Hepatocyte (in vitro differentiated cells): ENCODE data around the gene GCH1. TPM values are rescaled to one million over a fixed set of nuclear protein-coding genes. Genes with fewer than 3 reads are reported as not detected.

Source experiments
- DNase-seq: peaks from one replicate; pipeline ENCODE4 v3.0.0-alpha.2; 2016; ENCODE audit warnings: low spot score
- H2AFZ ChIP-seq: fragments of 200-600 bp; sonication (generic); 2 replicates; pipeline ENCODE4 v1.6.0; 2016; ENCODE audit warnings: antibody characterized with exemption, mild to moderate bottlenecking
- H3K27ac ChIP-seq: fragments of 200-600 bp; sonication (generic); 2 replicates; pipeline ENCODE4 v1.5.1; 2016; ENCODE audit warnings: mild to moderate bottlenecking
- H3K27me3 ChIP-seq: fragments of 200-600 bp; sonication (generic); 2 replicates; pipeline ENCODE4 v1.6.1; 2016
- H3K36me3 ChIP-seq: fragments of 200-600 bp; sonication (generic); replicated peaks from 2 replicates; pipeline ENCODE4 v1.5.1; 2016; ENCODE audit warnings: low read depth; ENCODE audit not compliant: insufficient read depth
- H3K4me1 ChIP-seq: fragments of 200-600 bp; sonication (generic); 2 replicates; pipeline ENCODE4 v1.5.1; 2016; ENCODE audit warnings: mild to moderate bottlenecking, moderate library complexity; ENCODE audit not compliant: insufficient read depth
- H3K4me2 ChIP-seq: fragments of 200-600 bp; sonication (generic); 2 replicates; pipeline ENCODE4 v1.6.0; 2016
- H3K4me3 ChIP-seq: fragments of 200-600 bp; sonication (generic); 2 replicates; pipeline ENCODE4 v1.5.1; 2016; ENCODE audit warnings: mild to moderate bottlenecking
- H3K79me2 ChIP-seq: fragments of 200-600 bp; sonication (generic); 2 replicates; pipeline ENCODE4 v1.6.0; 2017; ENCODE audit warnings: mild to moderate bottlenecking
- H3K9me2 ChIP-seq: fragments of 200-600 bp; sonication (generic); replicated peaks from 2 replicates; pipeline ENCODE4 v1.6.0; 2017; ENCODE audit warnings: mild to moderate bottlenecking; ENCODE audit not compliant: insufficient read depth
- H3K9me3 ChIP-seq: fragments of 200-600 bp; sonication (generic); 2 replicates; pipeline ENCODE4 v1.5.1; 2016; ENCODE audit warnings: low read depth, mild to moderate bottlenecking
- H4K20me1 ChIP-seq: fragments of 200-600 bp; sonication (generic); 2 replicates; pipeline ENCODE4 v1.6.0; 2016; ENCODE audit warnings: mild to moderate bottlenecking; ENCODE audit not compliant: insufficient read depth, poor library complexity, severe bottlenecking
- EZH2 ChIP-seq: fragments of 200-600 bp; sonication (generic); IDR thresholded peaks from 2 replicates; pipeline ENCODE4 v1.6.1; 2016; ENCODE audit warnings: antibody characterized with exemption, mild to moderate bottlenecking, borderline replicate concordance
- EZH2phosphoT487 ChIP-seq: fragments of 200-600 bp; sonication (generic); IDR thresholded peaks from one replicate; pipeline ENCODE4 v1.6.1; 2018; ENCODE audit warnings: antibody characterized with exemption, mild to moderate bottlenecking, low read depth, moderate library complexity; ENCODE audit not compliant: unreplicated experiment, severe bottlenecking
- WGBS: methylation state at CpG from one replicate; pipeline ENCODE4 v1.1.6; 2016; ENCODE audit warnings: low lambda C conversion rate; ENCODE audit errors: missing lambda C conversion rate; 5-methylcytosine and 5-hydroxymethylcytosine counted together
- polyA plus RNA-seq: library from polyadenylated mRNA; unstranded; fragments of >200 nt; fragmentation: Nextera tagmentation; extraction: Ambion mirVana; gene quantifications from 2 replicates; pipeline ENCODE4 v1.2.1, GENCODE V29; 2016
- total RNA-seq: library from RNA; depleted of rRNA; stranded (reverse); fragments of >200 nt; gene quantifications from 2 replicates; pipeline ENCODE4 v1.2.3, GENCODE V29; 2014
- TF ChIP-seq, protein P1 (sequence below): fragments of 200-600 bp; sonication (generic); IDR thresholded peaks from 2 replicates; pipeline ENCODE4 v1.5.1; 2016; ENCODE audit warnings: antibody characterized with exemption, mild to moderate bottlenecking; ENCODE audit not compliant: poor library complexity

Gene GCH1
- total and polyA plus RNA-seq, 2 experiments from 2014 or later, result 19.3 to 29.9 TPM

DNA sequence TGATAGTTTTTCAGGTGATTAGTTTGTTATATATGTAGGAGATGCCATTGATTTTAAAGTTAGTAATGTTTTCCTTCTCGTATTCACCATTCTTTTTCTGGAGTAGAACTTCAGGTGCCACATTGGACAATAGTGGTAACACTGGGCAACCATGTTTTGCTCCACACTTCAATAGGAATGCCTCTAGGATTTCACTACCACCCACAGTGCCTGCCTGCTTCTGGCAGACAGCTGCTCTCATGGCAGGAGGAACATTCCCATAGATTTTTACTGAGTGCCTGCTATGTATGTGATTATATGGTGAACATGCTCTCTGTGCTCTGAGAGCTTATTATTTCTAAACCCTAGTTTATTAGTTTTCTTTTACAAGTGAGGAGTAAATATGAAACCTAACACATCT is 53.7 kb downstream of the GCH1 start:
- TF ChIP-seq EZH2 (no peak), EZH2phosphoT487 (no peak)
- Histone ChIP-seq H3K4me2 (no peak overlapping the region), H3K36me3 (no peaks in the 10 kb centered on the region), H4K20me1 (no peaks in the 10 kb centered on the region), H3K4me3 (no peak overlapping the region), H3K79me2 (no peaks in the 10 kb centered on the region), H3K9me3 (no peaks in the 10 kb centered on the region), H3K9me2 (no peaks in the 10 kb centered on the region), H2AFZ (no peak overlapping the region), H3K27ac (no peak overlapping the region), H3K27me3 (no peaks in the 10 kb centered on the region), H3K4me1 (no peaks in the 10 kb centered on the region)
- no peak for DNase-seq
- WGBS, result 87% methylated on average over 1 of the region's 1 CpG

DNA sequence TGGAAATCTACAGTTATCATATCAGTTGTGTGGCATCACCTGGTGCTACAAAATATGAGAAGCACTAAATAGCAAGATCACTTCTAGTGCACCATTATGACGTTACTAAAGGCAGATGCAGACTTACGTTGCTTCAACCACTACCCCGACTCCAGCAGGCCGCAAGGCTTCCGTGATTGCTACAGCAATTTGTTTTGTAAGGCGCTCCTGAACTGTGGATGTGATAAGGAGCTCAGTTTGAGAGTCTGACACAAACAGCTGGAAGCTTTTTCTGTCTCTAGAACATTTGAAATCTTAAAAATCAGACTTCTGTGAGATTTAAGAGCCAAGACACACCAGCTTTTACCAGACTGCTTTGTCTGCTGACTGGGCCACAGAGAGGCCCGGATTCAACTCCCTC is 57.0 kb downstream of the GCH1 start:
- Histone ChIP-seq H3K9me3 (no peaks in the 10 kb centered on the region), H2AFZ (no peak overlapping the region), H3K4me3 (no peak overlapping the region), H3K79me2 (no peaks in the 10 kb centered on the region), H3K4me2 (no peak overlapping the region), H3K27me3 (no peaks in the 10 kb centered on the region), H3K27ac (peak overlapping the region; percentile 75), H4K20me1 (no peaks in the 10 kb centered on the region), H3K36me3 (no peaks in the 10 kb centered on the region), H3K4me1 (no peaks in the 10 kb centered on the region), H3K9me2 (no peaks in the 10 kb centered on the region)
- TF ChIP-seq, protein P1, sequence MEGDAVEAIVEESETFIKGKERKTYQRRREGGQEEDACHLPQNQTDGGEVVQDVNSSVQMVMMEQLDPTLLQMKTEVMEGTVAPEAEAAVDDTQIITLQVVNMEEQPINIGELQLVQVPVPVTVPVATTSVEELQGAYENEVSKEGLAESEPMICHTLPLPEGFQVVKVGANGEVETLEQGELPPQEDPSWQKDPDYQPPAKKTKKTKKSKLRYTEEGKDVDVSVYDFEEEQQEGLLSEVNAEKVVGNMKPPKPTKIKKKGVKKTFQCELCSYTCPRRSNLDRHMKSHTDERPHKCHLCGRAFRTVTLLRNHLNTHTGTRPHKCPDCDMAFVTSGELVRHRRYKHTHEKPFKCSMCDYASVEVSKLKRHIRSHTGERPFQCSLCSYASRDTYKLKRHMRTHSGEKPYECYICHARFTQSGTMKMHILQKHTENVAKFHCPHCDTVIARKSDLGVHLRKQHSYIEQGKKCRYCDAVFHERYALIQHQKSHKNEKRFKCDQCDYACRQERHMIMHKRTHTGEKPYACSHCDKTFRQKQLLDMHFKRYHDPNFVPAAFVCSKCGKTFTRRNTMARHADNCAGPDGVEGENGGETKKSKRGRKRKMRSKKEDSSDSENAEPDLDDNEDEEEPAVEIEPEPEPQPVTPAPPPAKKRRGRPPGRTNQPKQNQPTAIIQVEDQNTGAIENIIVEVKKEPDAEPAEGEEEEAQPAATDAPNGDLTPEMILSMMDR, result no peak
- TF ChIP-seq EZH2, result no peak
- TF ChIP-seq EZH2phosphoT487, result no peak
- 60% methylated on average over 7 of the region's 7 CpGs for WGBS
- DNase-seq, result peak; percentile 16

DNA sequence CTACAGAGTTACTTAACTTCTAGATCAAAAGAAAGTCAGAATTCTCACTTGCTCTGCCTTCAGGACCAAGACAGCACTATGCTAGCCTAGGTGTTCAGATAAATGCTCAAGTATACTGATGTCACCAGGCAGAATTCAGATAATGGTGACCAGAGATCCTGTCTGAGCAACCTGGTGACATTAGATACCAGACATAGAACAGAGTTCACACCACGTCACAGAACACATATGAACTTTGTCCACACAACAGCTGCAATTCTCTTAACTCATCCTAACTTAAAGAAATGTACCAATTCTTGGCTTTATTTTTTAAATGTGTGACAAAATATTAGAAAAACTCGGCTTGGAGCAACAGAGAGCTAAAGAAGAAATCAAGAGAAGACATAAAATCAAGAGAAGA is 58.1 kb downstream of the GCH1 start:
- Histone ChIP-seq H3K4me1 (no peaks in the 10 kb centered on the region), H3K4me3 (no peak overlapping the region), H3K79me2 (no peaks in the 10 kb centered on the region), H3K4me2 (no peak overlapping the region), H3K36me3 (no peaks in the 10 kb centered on the region), H3K9me2 (no peaks in the 10 kb centered on the region), H2AFZ (no peak overlapping the region), H4K20me1 (no peaks in the 10 kb centered on the region), H3K27ac (peak overlapping the region; percentile 75), H3K27me3 (no peaks in the 10 kb centered on the region), H3K9me3 (no peaks in the 10 kb centered on the region)
- DNase-seq, result peak; percentile 57
- 89% methylated on average over 2 of the region's 2 CpGs for WGBS
- no peak for TF ChIP-seq EZH2phosphoT487
- TF ChIP-seq EZH2, result no peak
- TF ChIP-seq, protein P1, result no peak

DNA sequence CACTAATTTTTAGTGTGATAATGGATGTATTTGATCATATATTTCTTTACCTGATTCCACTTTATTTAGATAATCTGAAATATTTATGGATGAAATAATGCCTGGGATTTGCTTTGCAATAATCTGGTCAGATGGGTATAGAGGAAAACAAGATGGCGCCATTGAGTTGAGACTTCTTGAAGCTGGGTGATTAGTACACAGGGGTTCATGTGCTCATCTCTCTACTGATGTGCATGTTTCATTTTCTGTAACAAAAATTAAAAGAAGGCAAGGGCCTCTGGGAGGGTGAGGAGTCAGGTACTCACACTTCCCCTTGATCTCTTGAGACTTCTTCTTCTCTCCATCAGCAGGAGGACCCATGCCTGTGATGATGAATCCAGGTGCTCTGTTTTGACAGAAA is 61.8 kb downstream of the GCH1 start:
- no peak overlapping the region for H3K4me3 ChIP-seq
- H3K4me2 ChIP-seq, result no peak overlapping the region
- no peaks in the 10 kb centered on the region for H3K9me2 ChIP-seq
- no peaks in the 10 kb centered on the region for H3K79me2 ChIP-seq
- H2AFZ ChIP-seq, result no peak overlapping the region
- WGBS, result 100% methylated on average over 1 of the region's 1 CpG
- TF ChIP-seq, protein P1, result no peak
- TF ChIP-seq EZH2phosphoT487 (no peak), EZH2 (no peak)
- no peaks in the 10 kb centered on the region for H3K27me3 ChIP-seq
- no peaks in the 10 kb centered on the region for H3K36me3 ChIP-seq
- H3K9me3 ChIP-seq, result no peaks in the 10 kb centered on the region
- no peak for DNase-seq
- H3K4me1 ChIP-seq, result peaks cover 4% of the 10 kb centered on the region
- H4K20me1 ChIP-seq, result no peaks in the 10 kb centered on the region
- H3K27ac ChIP-seq, result no peak overlapping the region
